Liver (tissue), 3 donors: ENCODE data around the gene DEPDC4.
"Not testable (repeated sequence)": the region's sequence is repeated elsewhere in the genome, so short reads cannot be mapped to it uniquely, and the experiment has no call there.

ENCODE experiments used
- CTCF ChIP-seq: fragments of 150-350 bp; IDR thresholded peaks from 2 replicates; pipeline ENCODE4 v1.5.1; 2017; ENCODE audit warnings: improper control_type of control experiment, low read depth, low read length; ENCODE audit not compliant: missing input control
- EGR1 ChIP-seq, 2 donors: IDR thresholded peaks; 2 replicates each; pipeline ENCODE4 v1.6.1; 2016 to 2018; ENCODE audit warnings: antibody characterized with exemption in 2 of 2, low read depth in 2 of 2
- FOXA1 ChIP-seq: IDR thresholded peaks from 2 replicates; pipeline ENCODE4 v1.6.1; 2016; ENCODE audit warnings: antibody characterized with exemption
- HNF4A ChIP-seq, 2 donors: conservative IDR thresholded peaks; 2 replicates each; pipeline ENCODE4 v1.6.1; 2016; ENCODE audit warnings: antibody characterized with exemption in 2 of 2, mild to moderate bottlenecking in 2 of 2
- JUND ChIP-seq, 2 donors: IDR thresholded peaks; 2 replicates each; pipeline ENCODE4 v1.6.1; 2016; ENCODE audit warnings: antibody characterized with exemption in 2 of 2
- MAX ChIP-seq: IDR thresholded peaks from 2 replicates; pipeline ENCODE4 v1.6.1; 2016; ENCODE audit warnings: antibody characterized with exemption
- RAD21 ChIP-seq, 2 donors: IDR thresholded peaks; 2 replicates each; pipeline ENCODE4 v1.6.1; 2016; ENCODE audit warnings: antibody characterized with exemption in 2 of 2, mild to moderate bottlenecking in 2 of 2
- REST ChIP-seq: IDR thresholded peaks from 2 replicates; pipeline ENCODE4 v1.6.1; 2016; ENCODE audit warnings: antibody characterized with exemption, mild to moderate bottlenecking
- YY1 ChIP-seq: IDR thresholded peaks from 2 replicates; pipeline ENCODE4 v1.6.1; 2016; ENCODE audit warnings: antibody characterized with exemption, mild to moderate bottlenecking
- ZBTB33 ChIP-seq: IDR thresholded peaks from 2 replicates; pipeline ENCODE4 v1.6.1; 2016; ENCODE audit warnings: antibody characterized with exemption
- donor health status: healthy.
- donor health status: healthy.

DNA sequence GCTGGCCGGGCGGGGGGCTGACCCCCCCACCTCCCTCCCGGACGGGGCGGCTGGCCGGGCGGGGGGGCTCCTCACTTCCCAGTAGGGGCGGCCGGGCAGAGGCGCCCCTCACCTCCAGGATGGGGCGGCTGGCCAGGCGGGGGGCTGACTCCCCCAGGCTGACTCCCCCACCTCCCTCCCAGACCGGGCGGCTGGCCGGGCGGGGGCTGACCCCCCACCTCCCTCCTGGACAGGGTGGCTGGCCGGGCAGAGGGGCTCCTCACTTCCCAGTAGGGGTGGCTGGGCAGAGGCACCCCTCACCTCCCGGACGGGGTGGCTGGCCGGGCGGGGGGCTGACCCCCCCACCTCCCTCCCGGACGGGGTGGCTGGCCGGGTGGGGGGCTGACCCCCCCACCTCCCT is 27.5 kb upstream of the DEPDC4 start:
- TF ChIP-seq JUND (IDR thresholded peaks at IDR 0.05); CTCF; RAD21 (IDR thresholded peaks at IDR 0.05); HNF4A (conservative IDR thresholded peaks at IDR 0.05); REST; MAX; FOXA1; YY1; EGR1 (IDR thresholded peaks at IDR 0.05; ENCODE audit: low read depth in 2 of 2); ZBTB33: not testable (repeated sequence)
